GM21515 (cell line): ENCODE results near the gene MESD.
A peak's percentile ranks its signal among the peaks of the same experiment; 100 is the strongest.

ENCODE experiments used
- ATAC-seq: cut with Tn5 transposase; IDR thresholded peaks from one replicate; pipeline ENCODE4 v1.9.1; 2021; ENCODE audit not compliant: unreplicated experiment

Gene MESD

DNA sequence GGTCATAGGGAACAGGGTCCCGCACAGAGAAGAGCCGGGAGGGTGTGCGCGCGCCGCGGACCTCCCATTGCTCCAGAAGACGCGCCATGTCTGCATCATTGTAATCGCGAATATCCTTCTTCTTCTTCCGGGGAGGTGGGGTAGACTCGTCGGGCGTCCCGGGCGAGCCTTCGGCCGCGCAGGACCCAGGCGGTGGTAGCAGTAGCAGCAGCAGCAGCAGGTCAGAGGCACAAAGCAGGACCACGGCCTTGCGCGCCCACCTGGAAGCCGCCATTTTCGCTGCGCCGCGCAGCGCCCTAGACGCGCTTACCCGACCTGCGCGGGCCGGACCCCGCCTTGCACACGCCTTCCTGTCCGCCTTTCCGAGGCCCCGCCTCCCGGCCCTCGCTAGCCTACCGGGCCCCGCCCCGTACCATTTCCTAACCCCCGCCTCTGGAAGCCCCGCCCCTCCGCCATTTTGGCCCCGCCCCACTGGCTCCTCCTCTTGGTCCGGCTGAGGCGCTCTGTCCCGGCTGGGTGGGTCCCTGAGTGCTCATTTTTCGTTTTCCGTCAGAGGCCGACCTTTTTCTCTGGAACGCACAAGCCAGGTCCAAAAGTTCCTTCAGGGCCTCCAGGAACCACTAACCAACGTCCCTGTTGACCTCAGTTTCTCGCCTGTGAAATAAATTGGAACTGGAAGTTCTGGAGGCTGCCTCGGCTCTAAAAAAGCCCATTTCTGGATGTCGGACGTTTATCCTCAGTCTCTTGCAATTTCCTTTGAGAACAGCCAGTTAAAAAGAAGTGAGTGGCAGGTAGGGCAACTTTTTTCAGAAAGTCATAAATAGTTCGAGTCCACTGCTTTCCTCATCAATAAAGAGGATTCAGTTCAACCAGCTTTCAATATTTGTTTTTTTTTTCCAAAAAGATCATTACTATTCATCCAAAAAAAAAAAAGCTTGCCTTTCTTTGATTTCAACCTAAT is at the start of gene MESD:
Gene MESD, minus strand, starts transcription at position 302 of the 961 bp plus-strand sequence. Its CDS starts 28 bp downstream, at position 274.
- ATAC-seq: peak; percentile 95

DNA sequence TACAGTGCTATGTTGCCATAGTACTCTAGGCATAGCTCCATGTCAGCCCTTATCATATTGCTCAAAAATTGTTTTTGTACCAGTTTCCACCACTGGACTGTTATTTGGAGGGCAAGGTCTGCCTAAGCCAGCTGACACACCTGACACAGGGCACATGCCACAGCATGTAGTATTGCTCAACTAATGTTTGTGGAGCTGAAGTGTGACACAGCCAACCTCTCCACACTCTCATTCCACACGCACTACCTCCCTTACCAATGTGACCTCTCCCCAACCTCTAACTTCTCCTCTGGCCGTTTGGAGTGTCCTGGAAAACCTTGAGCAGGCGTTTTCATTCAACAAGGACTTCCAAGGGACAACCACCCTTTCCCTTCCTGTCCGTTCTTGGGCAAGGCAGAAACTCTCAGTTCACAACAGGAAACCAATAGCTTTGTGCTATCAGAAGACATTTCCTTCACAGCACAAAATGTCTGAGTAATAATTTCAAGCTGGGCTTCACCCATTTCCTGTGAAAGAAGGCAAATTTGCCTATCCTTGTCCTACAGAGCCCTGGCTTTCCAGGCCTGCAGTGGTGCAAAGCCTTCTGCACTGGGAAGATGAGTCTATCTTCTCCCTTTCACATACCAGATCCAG is 49.5 kb upstream of the MESD start:
- ATAC-seq: no peak

- ATAC-seq: no peak
Observed at GRCh38 chr15:81037952-81038743, 48.5 kb upstream of the MESD start.

DNA sequence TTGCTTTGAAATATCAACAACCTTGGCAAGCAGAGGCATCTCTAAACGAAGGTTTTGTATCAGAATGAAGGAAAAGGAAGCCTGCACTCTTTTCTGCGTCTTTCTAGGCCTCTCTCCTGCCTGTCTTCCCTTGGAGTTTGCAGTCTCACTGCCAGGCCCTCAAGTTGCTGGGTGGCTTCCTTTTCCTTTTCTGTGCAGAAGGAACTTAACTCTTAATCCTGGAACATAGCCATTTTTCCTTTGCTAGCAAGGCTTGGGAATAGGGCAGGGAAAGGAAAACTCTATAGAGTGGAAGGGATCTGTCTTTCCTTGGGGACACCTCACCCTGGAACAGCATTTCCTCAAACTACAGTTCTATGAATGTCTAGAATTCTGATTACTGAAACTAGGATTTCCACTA is 43.9 kb upstream of the MESD start:
- no peak for ATAC-seq

- ATAC-seq: no peak
Observed at GRCh38 chr15:81032818-81033217, 43.2 kb upstream of the MESD start.

DNA sequence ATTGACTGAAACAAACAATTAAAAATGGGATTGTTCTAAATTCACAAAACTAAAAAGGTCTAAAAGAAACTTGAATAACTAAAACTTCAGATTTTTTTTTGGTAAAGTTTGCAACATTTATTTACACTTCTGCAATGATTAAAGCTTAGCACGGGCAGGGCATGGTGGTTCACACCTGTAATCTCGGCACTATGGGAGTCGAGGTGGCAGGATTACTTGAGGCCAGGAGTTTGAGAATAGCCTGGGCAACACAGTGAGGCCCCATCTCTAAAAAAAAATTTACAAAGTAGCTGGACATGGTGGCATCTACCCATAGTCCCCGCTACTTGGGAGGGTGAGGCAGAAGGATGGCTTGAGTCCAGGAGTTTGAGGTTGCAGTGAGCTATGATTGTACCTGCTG is 42.7 kb upstream of the MESD start:
- ATAC-seq: no peak

DNA sequence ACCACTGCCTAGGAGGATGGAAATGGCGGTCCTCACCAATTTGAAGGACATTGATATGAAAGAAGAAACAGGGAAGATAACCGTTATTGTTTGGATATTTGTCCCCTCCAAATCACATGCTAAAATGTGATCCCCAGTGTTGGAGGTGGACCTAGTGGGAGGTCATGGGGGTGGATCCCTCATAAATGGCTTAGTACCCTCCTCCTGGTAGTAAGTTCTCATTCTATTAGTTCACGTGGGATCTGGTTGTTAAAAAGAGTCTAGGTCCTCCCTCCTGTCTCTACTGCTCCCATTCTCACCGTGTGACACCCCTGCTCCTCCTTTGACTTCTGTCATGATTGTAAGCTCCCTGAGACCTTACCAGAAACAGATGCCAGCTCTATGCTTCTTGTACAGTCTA is 41.6 kb upstream of the MESD start:
- no peak for ATAC-seq

DNA sequence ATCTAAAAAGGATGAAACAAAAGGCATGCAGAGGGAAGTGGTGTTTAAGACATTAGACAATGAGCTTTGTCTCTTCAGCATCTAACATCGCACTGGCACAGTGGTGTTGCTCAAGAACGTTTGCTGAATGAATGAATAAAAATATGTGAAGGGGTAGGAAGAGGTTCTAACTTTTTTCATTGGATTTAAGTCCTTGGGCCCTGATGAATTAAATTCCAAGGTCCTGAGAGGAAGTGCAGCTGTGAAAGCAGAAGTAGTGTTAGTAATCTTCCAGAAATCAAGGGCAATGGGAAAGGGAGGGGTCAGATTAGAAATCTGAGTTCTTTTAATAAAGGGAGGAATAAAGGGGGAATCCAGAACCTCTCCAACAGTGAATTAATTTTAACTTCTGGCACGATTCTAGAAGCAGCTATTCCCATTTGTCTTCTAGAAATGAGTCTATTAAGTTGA is 40.7 kb upstream of the MESD start:
- no peak for ATAC-seq

GRCh38 chr15:81029414-81030300 is 40.0 kb upstream of the MESD start:
- no peak for ATAC-seq

DNA sequence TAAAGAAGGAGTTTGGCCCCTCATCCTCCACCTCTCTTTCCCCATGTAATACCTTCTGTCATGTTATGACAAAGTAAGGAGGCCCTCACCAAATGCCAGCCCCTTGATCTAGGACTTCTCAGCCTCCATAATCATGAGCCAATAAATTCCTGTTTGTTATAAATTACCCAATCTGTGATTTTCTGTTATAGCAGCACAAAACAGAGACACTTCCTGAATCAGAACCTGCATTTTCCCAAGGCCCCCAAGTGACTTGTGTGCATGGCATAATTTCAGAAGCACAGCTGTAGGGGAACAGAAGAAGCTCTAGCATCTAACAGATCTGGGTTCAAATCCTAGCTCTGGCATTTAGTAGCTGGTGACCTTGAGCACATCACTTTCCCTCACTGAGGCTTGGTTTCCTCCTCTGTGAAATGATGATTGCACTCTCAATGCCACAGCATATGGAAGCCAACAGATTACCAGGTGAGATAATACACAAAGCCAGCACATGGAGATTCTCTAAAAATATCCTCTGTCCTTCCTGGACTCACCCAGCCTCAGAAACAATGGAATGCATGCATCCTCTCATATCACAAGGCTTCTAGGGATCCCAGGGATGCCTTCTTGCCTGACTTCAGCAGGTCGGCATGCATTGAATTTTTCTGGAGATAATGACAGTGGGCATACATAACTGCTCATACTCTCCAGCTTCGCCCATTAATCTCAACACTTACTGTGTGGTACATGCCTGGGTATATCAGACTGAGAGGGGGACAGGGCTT is 37.4 kb upstream of the MESD start:
- ATAC-seq: no peak

- ATAC-seq: no peak
Observed at GRCh38 chr15:81025721-81026370, 36.2 kb upstream of the MESD start.

DNA sequence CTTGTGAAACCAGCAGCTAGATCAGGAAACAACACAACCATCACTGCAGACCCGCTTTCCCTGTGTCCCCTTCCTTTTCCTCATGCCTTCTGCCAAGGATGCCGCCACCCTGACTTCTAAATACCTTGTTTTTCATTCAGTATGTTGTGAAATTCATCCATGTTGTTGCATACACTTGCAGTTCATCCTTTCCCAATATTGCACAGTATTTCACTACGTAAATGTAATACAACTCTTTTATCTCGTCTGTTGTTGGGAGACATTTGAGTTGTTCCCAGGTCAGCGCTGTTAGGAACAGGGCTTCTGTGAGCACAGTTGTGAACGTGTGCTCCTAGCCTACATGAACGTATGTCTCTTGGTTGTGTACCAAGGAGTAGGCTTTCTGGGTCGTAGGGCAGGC is 35.3 kb upstream of the MESD start:
- no peak for ATAC-seq

DNA sequence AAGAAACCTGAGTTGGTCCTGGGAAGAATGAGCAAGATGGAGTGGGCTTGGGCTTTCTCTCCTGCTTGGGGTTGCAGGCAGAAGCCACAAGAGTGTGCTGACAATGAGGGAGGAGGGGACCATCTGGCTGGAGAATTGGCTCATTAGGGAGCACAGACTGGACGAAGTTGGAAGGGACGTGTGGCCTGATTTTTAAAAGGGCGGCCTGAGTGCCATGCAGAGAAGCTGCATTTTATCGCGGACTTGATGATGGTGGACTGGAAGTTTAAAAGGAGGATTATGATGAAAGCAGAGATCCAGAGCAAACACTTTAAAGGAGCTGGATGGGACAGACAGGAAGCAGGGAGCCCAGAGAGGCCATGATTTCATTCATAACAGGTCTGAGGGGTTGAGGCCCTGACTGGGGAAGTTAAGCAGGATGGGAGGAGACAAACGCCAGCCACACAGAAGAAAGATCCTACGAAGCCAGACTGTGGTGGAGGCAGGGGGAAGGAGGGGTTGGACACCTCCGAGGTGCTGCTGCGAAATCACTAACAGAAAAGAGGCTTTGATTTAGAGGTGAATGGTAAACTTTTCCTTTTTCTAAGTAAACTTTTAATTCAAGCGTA is 34.8 kb upstream of the MESD start:
- no peak for ATAC-seq

DNA sequence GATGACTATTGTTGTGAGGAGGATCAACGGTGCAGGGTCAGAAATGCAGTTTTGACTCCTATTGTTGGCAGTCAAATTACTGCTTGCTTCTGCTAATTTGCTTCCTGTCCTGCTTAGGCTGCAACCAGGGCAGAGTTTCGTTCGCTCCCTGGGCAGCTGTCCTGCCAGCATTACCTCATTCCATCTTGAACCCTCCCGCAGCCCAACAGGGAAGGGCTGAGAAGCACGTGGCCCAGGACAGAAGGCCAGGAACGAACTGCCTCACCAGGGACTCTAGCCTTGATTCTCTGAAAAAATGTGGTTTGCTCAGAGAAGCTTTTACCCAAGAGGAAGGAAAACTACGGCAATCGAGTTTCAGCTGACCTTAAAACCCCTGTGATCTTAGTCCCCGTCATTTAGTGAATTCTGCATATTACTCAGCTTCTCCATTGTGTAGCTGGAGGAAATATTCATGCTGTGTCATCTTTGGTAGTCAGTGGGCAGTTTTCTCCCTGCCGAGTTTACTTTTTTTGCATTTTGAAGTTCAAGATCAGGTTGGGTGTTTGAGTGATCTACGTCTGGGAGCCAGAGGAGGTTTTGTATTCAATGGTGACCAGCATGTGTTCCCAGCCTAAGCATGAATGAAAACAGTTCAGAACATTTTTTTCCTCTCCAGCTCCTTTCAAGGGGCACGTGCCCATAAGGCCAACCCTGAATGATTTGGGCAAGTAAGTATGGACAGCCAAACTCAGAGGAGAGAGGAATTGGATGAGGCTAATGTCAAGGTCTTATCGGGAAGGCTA is 34.1 kb upstream of the MESD start:
- peak; percentile 87 for ATAC-seq

GRCh38 chr15:81021321-81021720 is 31.7 kb upstream of the MESD start:
- ATAC-seq: no peak

DNA sequence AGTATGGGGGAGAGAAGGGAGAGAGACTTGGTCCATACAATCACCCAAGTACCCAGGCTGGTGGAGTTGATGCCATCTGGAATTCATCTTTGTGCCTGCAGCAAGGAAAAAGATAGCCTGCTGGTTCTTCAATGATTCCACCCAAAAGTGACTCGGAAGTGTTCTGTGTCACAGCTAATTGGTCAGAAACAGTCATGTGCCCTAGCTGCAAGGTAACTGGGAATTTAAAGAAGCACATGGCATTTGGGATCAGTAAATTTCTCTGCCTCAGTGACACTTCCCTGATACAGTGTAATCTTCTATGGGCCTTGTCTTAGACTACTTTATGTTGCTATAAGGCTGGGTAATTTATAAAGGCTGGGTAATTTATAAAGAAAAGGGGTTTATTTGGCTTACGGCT is 28.6 kb upstream of the MESD start:
- ATAC-seq: no peak

- no peak for ATAC-seq
Observed at GRCh38 chr15:81016489-81017068, 27.0 kb upstream of the MESD start.
